Gastrocnemius medialis (tissue), 4 donors: ENCODE measurements around the gene RC3H2.

Experiments
- CTCF ChIP-seq, 5 experiments: fragments of 450-650 bp in 3 of 5; fragments of 200-600 bp in 2 of 5; sonication (generic) in 2 of 5; IDR thresholded peaks in 4 of 5; conservative IDR thresholded peaks in 1 of 5; 1 replicate in 4 of 5; 2 replicates in 1 of 5; pipeline ENCODE4 v1.5.1; 2016 to 2019; ENCODE audit warnings: antibody characterized with exemption in 5 of 5, mild to moderate bottlenecking in 3 of 5, moderate library complexity in 3 of 5
- POLR2A ChIP-seq, 2 donors: fragments of 450-650 bp; IDR thresholded peaks; one replicate each; pipeline ENCODE4 v1.6.1; 2017; ENCODE audit warnings: antibody characterized with exemption in 2 of 2, mild to moderate bottlenecking in 2 of 2, moderate library complexity in 2 of 2

GRCh38 chr9:122835313-122835731, 69.8 kb downstream of the RC3H2 start:
- TF ChIP-seq CTCF (IDR thresholded peaks at IDR 0.05 in 4 of 5, conservative IDR thresholded peaks at IDR 0.05 in 1 of 5) (no peak), POLR2A (IDR thresholded peaks at IDR 0.05) (no peak)
